ENCODE results near the gene MEGF8.

Gene MEGF8

GRCh38 chr19:42357290-42357689, 31.9 kb downstream of the MEGF8 start:
- DNase-seq: no peak

GRCh38 chr19:42360787-42361544, 35.5 kb downstream of the MEGF8 start:
- DNase-seq: no peak

- DNase-seq: no peak
These were observed 36.1 kb downstream of the MEGF8 start for GRCh38 chr19:42361545-42361910.

- no peak for DNase-seq
These were observed 36.9 kb downstream of the MEGF8 start for GRCh38 chr19:42362342-42362741.

DNA sequence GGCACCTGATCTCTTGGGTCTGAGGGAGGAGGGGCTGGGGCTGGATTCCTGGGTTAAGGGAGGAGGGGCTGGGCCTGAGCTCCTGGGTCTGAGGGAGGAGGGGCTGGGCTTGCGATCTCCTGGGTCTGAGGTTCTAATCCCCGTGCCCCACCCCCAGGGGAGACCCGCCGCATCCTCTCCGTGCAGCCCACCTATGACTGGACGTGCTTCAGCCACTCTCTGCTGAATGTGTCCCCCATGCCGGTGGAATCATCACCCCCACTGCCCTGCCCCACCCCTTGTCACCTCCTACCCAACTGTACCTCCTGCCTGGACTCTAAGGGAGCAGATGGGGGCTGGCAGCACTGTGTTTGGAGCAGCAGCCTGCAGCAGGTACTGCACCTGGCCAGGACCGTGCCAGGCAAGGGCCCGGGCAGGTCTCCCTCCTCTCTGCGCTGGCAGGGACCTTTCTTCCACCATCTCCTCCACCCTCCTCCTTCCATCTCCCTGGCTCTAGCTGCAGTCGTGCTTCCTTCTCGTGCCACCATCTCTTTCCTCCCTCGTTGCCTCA, 37.5 kb downstream of the MEGF8 start:
- DNase-seq: no peak

- no peak for DNase-seq
These were observed 38.3 kb downstream of the MEGF8 start for GRCh38 chr19:42363614-42364346.

- no peak for DNase-seq
These were observed 41.2 kb downstream of the MEGF8 start for GRCh38 chr19:42366673-42367072.

DNA sequence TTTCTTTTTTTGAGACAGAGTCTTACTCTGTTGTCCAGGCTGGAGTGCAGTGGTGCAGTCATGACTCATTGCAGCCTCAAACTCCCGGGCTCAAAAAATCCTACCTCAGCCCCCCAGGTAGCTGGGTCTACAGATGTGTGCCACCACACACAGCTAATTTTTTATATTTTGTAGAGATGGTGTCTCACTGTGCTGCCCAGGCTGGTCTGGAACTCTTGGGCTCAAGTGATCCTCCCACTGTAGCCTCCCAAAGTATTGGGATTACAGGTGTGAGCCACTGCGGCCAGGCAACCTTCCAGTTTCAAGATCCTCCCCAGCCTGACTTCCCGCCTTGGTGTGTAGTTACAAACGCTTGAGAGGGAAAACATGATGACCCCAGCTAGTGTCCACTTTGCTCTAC, 42.5 kb downstream of the MEGF8 start:
- DNase-seq: no peak

DNA sequence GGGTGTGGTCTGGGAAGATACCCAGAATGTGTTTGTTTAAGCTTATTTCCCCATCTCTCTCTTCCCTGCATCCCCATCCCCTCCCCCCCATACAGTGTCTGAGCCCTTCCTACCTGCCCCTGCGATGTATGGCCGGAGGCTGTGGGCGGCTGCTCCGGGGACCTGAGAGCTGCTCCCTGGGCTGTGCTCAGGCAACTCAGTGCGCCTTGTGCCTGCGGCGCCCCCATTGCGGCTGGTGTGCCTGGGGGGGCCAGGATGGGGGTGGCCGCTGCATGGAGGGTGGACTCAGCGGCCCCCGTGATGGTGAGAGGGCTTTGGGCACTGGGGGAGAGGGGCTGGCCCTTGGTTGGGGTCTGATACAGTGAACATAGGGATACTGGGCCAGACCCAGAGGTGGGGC, 42.9 kb downstream of the MEGF8 start:
- no peak for DNase-seq

- DNase-seq: no peak
These were observed 43.3 kb downstream of the MEGF8 start for GRCh38 chr19:42368765-42369164.

DNA sequence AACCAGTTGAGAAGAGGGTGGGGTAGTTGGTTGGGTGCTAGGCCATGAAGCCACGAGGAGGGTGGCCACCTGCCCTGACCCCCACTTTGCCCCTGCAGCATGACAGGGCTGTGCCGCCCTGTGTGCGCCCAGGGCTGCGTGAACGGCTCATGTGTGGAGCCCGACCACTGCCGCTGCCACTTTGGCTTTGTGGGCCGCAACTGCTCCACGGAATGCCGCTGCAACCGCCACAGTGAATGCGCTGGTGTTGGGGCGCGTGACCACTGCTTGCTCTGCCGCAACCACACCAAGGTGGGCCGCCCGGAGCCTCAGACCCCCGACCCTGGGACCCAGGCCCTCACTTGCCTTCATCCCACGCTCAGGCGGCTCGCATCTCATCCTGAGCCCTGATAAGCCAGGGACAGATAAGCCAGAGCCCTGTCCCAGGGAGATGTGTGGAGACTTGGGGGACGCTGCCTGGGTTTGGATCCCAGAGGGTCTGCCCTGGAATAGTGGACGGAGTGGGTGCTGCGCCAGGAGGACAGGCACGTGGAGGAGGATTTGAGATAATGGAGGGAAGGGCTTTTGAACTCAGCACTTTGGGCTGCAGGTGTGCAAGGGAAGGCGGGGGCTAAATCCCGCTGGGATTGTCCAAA, 44.1 kb downstream of the MEGF8 start:
- DNase-seq: no peak

GRCh38 chr19:42370068-42370520, 44.7 kb downstream of the MEGF8 start:
- DNase-seq: no peak

GRCh38 chr19:42370626-42371175, 45.3 kb downstream of the MEGF8 start:
- DNase-seq: no peak

DNA sequence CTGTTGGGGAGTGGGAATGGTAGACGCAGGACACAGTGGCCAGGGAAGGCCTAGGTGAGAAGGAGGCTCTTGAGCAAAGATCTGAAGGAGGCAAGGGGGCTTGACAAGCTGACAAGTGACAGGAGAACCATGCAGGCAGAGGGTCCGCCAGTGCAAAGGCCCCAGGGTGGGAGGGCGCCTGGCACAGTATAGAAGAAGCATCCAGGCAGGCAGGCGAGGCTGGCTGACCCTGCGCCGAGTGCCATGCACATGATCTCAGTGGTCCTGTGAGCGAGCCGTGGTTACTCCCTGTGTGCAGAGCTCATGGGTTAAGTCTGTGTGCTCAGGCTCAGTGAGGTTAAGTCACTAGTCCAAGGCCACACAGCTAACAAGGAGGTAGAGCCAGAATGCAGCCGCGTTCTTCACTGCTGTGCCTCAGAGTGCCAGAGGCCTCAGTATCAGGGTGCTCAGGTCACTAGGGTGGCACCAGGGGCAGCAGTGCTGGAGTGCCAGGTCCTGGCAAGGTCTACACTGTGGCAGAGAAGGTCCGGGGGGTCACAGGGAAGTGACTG, 49.5 kb downstream of the MEGF8 start:
- no peak for DNase-seq

GRCh38 chr19:42375415-42376176, 50.2 kb downstream of the MEGF8 start:
- DNase-seq: no peak

- no peak for DNase-seq
These were observed 50.7 kb downstream of the MEGF8 start for GRCh38 chr19:42376177-42376555.

- no peak for DNase-seq
These were observed 53.1 kb downstream of the MEGF8 start for GRCh38 chr19:42378225-42379215.

GRCh38 chr19:42380155-42380554, 54.7 kb downstream of the MEGF8 start:
- no peak for DNase-seq

DNA sequence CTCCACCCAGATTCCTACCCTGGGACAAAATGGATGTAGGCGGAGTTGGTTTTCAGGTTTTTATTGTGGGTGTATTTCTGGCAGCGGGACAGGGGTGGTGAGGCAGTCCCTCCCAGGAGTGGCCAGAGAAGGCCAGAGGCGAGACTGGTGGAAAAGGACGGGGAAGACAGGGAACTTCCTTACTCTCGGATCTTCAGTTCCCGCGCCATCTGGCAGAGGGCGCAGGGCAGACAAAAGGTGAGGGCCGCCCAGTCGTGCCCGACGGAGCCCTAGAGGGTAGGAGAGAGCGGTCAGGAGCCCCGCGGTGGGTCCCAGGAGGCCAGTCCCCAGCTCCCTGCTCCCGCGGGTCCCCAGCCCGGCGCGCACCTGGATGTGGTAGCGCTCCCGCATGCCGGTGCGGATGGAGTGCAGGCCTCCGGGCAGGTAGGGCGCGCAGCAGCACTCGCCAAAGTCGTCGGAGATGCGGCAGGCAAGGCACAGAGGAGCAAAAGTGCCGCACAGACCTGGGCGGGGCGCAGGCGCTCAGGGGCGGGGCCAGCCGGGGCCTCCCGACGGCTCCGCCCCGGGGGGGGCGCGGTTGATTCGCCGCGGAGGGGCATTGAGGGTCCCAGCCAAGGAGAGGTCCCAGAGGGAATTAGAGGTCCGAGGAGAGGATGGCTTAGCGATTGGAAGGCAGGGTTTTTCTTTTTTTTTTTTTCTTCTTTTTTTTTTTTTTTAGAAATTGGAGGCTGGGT, 61.7 kb downstream of the MEGF8 start:
- peak; percentile 37 for DNase-seq

DNA sequence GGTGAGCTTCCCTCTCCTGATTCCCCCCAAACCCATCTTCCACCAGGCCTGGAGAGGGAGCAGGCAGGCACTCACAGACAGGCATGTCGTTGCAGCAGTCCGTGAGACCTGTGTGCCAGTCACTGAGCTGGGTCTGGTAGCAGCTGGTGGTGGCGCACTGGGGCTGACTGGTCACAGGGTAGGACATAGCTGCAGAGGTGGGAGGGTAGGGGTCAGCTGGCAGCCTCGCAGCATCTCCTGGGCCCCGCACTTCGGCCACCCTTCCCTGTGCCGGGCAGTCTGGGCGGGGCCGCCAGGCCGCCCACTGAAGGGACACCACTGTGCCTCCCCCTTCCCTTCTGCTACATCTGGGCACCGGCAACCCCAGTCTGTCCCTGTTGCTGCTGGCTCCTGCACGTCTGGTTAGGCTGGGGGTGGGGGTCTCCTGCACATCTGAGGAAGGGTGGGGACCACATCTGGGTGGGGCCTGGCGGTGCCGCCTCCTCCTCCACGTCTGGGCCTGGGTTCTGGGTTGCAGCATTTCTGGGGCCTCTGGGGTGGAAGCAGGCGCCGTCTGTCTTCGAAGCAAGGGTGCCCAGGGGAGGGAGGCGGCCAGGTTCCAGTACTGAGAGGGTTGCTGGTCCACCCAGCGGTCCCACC, 63.5 kb downstream of the MEGF8 start:
- DNase-seq: no peak
